Measurements from ENCODE around the gene CDH13.

DNA sequence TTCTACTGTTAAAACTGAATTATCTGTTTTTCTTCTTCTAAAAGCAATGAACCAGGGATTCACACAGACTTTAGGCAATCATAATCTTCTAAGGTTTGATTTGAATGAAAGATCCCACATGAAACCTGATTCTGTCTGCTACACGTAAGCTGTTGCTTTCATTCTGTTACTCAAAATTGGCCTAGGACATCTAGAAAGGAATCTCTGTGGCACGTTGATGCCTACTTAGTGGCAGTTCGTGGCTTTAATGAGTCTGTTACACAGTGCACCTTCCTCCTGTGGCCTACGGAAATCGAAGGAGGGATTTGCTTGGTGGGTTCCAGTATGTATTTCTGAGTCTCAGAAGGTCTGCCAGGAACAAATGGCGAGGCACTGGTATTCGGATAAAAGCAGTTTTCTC, 691.6 kb downstream of the CDH13 start:
- TF ChIP-seq CTCF (IDR thresholded peaks at IDR 0.05; ENCODE audit: poor library complexity) (no peak), EZH2 (IDR thresholded peaks at IDR 0.05; ENCODE audit: borderline replicate concordance) (no peak)

Measured in hepatocyte (in vitro differentiated cells).